Activated CD8-positive, alpha-beta memory T cell treated with anti-CD3 and anti-CD28 coated beads for 1 hour (primary cell): ENCODE results near the gene NBPF19.
"Not testable (repeated sequence)": the region's sequence is repeated elsewhere in the genome, so short reads cannot be mapped to it uniquely, and the experiment has no call there.

Experiments used
- DNase-seq, 2 donors: peaks; one replicate each; pipeline ENCODE4 v3.0.0-alpha.2; 2020; ENCODE audit warnings: low read depth in 1 of 2; ENCODE audit errors: extremely low read depth in 1 of 2

The NBPF19 gene, protein sequence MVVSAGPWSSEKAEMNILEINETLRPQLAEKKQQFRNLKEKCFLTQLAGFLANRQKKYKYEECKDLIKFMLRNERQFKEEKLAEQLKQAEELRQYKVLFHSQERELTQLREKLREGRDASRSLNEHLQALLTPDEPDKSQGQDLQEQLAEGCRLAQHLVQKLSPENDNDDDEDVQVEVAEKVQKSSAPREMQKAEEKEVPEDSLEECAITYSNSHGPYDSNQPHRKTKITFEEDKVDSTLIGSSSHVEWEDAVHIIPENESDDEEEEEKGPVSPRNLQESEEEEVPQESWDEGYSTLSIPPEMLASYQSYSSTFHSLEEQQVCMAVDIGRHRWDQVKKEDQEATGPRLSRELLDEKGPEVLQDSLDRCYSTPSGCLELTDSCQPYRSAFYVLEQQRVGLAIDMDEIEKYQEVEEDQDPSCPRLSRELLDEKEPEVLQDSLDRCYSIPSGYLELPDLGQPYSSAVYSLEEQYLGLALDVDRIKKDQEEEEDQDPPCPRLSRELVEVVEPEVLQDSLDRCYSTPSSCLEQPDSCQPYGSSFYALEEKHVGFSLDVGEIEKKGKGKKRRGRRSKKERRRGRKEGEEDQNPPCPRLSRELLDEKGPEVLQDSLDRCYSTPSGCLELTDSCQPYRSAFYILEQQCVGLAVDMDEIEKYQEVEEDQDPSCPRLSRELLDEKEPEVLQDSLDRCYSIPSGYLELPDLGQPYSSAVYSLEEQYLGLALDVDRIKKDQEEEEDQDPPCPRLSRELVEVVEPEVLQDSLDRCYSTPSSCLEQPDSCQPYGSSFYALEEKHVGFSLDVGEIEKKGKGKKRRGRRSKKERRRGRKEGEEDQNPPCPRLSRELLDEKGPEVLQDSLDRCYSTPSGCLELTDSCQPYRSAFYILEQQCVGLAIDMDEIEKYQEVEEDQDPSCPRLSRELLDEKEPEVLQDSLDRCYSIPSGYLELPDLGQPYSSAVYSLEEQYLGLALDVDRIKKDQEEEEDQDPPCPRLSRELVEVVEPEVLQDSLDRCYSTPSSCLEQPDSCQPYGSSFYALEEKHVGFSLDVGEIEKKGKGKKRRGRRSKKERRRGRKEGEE (N-terminal part only)

DNA sequence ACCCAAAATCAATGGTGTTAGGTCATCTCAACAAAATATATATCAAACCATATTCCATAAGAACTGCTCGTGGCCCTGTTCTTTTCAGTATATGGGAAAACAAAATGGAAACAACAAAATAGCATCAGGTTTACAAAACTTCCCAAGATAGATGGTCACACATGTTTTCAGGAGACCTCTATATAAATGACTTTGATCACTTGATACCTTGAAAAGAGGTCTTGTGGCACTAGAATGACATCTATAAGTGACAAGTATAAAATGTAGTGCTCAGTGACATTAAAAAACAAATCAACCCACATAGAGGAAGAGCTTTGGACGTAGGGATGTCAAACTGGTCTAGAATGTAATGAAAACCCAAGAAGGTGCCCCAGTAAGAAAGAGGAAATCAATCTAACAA lies at the start of gene NBPF19:
NBPF19 (plus strand) TSS at position 301 of the 400 bp plus-strand sequence. CDS start 888 bp downstream, outside the sequence.
- not testable (repeated sequence) for DNase-seq

DNA sequence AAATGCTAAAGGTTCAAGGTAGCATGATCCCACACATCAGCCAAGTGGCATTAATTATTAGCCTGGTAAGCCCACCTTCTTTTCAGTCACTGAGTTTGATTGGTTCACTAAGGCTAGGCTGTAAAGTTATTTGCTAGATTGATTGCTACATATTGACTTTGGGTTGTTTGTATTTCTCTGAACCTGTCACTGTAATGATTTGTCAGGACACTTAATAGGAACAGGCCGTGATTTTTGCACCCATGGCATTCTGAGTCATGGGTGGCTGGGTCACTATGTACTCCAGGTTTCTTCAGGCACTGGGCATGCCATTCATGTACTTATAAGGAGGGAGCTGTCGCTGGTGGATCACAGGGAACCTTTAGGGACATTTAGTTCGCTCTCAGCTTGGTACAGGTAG lies 46.5 kb upstream of the NBPF19 start:
- not testable (repeated sequence) for DNase-seq

DNA sequence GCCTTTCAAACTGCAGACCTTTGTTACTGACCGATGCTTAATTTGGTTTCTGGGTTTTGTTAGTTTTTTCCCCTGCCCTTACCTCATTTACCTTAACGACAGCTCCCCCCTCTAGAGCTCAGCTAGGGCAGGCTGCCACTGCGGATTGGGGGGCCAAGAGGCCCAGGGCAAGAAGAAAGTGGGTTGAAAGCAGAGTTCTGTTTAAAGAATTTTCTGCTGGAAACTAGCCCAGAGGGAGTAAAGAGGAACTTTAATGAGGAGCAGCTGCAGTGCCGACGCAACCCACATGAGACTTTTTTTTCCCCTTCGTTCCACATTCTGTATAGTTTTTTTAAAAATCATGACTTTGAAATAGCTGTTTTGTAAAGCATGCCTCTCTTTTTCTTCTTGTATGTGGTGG lies 29.4 kb upstream of the NBPF19 start:
- DNase-seq: not testable (repeated sequence)

DNA sequence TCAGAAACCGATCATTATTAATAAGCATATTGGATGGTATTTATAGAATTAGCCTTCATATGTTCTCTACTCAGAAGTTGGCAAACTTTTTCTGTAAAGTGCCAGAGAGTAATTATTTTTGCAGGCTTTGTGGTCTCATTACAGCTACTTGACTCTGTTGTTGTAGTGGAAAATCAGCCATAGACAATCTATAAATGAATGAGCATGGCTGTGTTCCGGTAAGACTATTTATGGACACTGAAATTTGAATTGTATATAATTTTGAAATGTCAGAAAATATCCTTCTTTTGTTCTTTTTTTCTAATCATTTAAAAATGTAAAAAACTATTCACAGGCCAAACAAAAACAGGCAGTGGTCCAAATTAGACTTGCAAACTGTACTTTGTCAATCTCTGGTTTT lies 22.6 kb upstream of the NBPF19 start:
- DNase-seq: not testable (repeated sequence)

DNA sequence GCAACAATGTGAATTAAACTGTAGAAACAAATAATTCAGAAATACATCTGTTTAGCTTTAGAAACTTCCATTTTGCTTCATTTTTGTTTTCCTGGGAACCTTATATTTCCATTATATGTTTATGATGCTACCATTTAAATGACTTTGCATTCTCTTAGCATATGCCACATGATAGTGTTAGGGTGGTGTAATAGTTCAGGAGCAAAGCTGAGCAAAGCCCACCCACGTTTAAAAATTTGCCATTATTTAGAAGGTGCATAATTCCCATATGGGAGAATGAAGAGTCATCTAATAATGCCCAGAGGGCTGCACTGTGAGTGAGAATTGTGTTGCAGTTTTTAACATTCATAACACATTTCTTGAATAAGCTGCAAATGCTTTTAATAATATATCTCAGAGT lies 22.2 kb upstream of the NBPF19 start:
- not testable (repeated sequence) for DNase-seq

DNA sequence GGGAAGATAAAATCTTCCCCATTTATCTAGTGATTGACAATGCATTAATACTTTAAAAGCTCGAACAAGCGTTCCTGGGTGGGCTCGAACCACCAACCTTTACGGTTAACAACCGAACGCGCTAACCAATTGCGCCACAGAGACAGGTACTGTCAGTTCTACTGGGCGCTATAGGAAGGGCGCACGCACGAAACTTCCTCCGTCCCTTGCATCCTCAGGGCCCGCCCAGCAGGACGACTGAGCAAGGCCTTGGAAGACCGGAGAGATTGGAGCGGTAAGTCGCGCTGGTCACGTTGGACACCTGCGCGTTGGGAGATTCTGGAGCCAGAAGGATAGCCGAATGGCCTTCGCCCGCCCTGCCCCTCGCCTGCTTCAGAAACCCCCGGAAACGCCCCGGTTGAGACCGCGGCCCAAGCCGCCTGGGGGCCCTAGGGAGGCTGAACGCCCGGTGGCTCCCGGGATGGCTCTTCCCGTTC lies 83.5 kb downstream of the NBPF19 start:
- DNase-seq: peak; percentile 15 to 23

DNA sequence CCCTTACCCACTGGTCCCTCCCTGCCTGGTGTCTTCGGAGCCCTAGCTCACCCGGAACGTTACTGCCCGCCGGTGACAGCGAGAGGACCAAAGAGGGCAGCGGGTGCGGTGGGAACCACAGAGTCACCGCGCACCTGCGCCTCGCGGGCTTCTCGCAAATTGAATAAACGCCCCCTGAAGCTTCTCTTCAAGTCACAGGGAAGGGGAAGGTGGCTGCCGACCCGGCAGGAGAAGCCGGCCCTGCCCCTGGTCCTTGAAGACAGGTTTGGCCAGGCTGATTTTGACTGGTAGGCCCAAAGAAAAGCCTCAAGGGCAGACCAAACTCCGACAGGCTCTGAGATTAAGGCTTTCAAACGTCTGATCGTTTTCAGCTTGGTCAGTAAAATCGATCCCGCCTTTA lies 87.0 kb downstream of the NBPF19 start:
- not testable (repeated sequence) for DNase-seq

DNA sequence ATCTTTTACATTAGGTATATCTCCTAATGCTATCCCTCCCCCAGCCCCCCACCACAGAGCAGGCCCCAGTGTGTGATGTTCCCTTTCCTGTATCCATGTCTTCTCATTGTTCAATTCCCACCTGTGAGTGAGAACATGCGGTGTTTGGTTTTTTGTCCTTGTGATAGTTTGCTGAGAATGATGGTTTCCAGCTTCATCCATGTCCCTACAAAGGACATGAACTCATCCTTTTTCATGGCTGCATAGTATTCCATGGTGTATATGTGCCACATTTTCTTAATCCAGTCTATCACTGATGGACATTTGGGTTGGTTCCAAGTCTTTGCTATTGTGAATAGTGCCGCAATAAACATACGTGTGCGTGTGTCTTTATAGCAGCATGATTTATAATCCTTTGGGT lies 90.6 kb downstream of the NBPF19 start:
- not testable (repeated sequence) for DNase-seq

DNA sequence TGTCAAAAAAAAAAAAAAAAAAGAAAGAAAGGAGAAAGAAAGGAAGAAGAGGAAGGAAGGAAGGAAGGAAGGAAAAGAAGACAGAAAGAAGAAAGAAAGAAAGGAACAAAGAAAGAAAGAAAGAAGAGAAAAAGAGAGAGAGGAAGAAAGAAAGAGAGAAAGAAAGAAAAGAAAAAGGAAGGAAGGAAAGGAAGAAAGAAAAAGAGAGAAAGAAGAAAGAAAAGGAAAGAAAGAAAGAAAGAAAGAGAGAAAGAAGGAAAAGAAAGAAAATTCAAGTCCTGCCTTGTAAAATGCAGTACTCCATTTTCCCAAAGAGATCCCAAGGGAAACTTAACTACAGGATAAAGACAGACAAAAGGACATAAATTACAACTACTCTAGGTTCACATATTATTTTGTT lies 97.9 kb downstream of the NBPF19 start:
- not testable (repeated sequence) for DNase-seq

DNA sequence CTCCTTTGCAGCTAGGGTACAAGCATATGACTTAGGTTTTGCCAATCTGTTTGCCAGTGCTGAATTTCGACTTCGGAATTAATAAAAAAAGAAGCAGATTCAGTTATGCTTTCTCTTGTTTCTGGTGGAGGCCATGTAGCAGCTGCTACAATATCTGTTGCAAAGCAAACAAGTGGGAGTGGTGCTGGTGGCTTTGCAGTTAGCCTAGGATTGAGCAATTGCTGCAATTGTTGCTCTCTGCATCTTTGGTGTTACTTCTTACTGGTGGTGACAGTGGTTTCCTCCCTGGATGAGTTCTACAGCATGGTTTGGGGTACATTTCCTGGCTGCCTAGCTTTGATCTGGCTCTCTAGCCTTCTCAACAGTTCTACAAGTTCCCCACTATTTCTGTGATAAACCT lies 110.7 kb downstream of the NBPF19 start:
- peak in 1 of 2 donors; percentile 40 for DNase-seq
